Measurements from ENCODE around the gene CRYZL1.

The CRYZL1 gene

GRCh38 chr21:33567914-33568313 lies 73.6 kb downstream of the CRYZL1 start:
- TF ChIP-seq, protein P1, sequence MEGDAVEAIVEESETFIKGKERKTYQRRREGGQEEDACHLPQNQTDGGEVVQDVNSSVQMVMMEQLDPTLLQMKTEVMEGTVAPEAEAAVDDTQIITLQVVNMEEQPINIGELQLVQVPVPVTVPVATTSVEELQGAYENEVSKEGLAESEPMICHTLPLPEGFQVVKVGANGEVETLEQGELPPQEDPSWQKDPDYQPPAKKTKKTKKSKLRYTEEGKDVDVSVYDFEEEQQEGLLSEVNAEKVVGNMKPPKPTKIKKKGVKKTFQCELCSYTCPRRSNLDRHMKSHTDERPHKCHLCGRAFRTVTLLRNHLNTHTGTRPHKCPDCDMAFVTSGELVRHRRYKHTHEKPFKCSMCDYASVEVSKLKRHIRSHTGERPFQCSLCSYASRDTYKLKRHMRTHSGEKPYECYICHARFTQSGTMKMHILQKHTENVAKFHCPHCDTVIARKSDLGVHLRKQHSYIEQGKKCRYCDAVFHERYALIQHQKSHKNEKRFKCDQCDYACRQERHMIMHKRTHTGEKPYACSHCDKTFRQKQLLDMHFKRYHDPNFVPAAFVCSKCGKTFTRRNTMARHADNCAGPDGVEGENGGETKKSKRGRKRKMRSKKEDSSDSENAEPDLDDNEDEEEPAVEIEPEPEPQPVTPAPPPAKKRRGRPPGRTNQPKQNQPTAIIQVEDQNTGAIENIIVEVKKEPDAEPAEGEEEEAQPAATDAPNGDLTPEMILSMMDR (IDR thresholded peaks at IDR 0.05; ENCODE audit: control insufficient read depth, extremely low read depth, insufficient read depth), result no peak
- DNase-seq (ENCODE audit: low read depth), result no peak
- no peak overlapping the region for H3K4me3 ChIP-seq (ENCODE audit: low read depth, low read length)

GRCh38 chr21:33566514-33566913 lies 75.0 kb downstream of the CRYZL1 start:
- DNase-seq (ENCODE audit: low read depth), result no peak
- no peak overlapping the region for H3K4me3 ChIP-seq (ENCODE audit: low read depth, low read length)
- TF ChIP-seq, protein P1 (IDR thresholded peaks at IDR 0.05; ENCODE audit: control insufficient read depth, extremely low read depth, insufficient read depth), result no peak

- H3K4me3 ChIP-seq (ENCODE audit: low read depth, low read length), result no peak overlapping the region
- TF ChIP-seq, protein P1 (IDR thresholded peaks at IDR 0.05; ENCODE audit: control insufficient read depth, extremely low read depth, insufficient read depth), result no peak
- no peak for DNase-seq (ENCODE audit: low read depth)
Observed at GRCh38 chr21:33562389-33562788, 79.2 kb downstream of the CRYZL1 start.

DNA sequence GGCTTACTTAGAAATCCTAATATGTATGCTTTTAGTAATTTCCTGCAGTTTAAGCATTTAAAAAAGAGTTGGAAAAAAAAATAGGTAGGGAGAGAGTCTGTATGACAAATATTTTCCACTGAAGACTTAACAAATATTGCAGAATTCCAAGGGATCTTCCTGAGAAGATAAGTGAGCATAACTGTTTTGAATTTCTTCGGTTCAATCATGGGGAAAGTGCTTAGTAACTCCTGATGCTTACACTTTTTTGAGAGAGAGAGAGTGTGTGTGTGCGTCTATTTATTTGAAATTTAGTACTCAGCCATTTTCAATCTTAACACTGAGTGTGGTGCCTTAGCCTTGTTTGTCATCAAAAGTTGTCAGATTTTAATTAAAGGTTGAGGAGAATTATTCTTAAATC lies 80.2 kb downstream of the CRYZL1 start:
- H3K4me3 ChIP-seq (ENCODE audit: low read depth, low read length), result no peak overlapping the region
- DNase-seq (ENCODE audit: low read depth), result no peak
- TF ChIP-seq, protein P1 (IDR thresholded peaks at IDR 0.05; ENCODE audit: control insufficient read depth, extremely low read depth, insufficient read depth), result no peak

GRCh38 chr21:33560965-33561364 lies 80.6 kb downstream of the CRYZL1 start:
- TF ChIP-seq, protein P1 (IDR thresholded peaks at IDR 0.05; ENCODE audit: control insufficient read depth, extremely low read depth, insufficient read depth), result no peak

GRCh38 chr21:33559813-33560212 lies 81.7 kb downstream of the CRYZL1 start:
- no peak for DNase-seq (ENCODE audit: low read depth)
- no peak overlapping the region for H3K4me3 ChIP-seq (ENCODE audit: low read depth, low read length)
- TF ChIP-seq, protein P1 (IDR thresholded peaks at IDR 0.05; ENCODE audit: control insufficient read depth, extremely low read depth, insufficient read depth), result no peak

More at GRCh38 chr21:33560965-33561364, 80.6 kb downstream of the CRYZL1 start:
- no peak for DNase-seq (ENCODE audit: low read depth)
- H3K4me3 ChIP-seq (ENCODE audit: low read depth, low read length), result no peak overlapping the region

GRCh38 chr21:33558777-33559421 lies 82.6 kb downstream of the CRYZL1 start:
- DNase-seq (ENCODE audit: low read depth), result no peak
- no peak overlapping the region for H3K4me3 ChIP-seq (ENCODE audit: low read depth, low read length)
- TF ChIP-seq, protein P1 (IDR thresholded peaks at IDR 0.05; ENCODE audit: control insufficient read depth, extremely low read depth, insufficient read depth), result no peak

Data from LNCaP clone FGC (cell line).